Measurements from ENCODE around the gene MMAB.
"Not testable (repeated sequence)": the region's sequence is repeated elsewhere in the genome, so short reads cannot be mapped to it uniquely, and the experiment has no call there.

Gene MMAB

GRCh38 chr12:109602132-109602531, 28.8 kb upstream of the MMAB start:
- not testable (repeated sequence) for DNase-seq (ENCODE audit: low spot score)

- DNase-seq (ENCODE audit: low spot score) = no peak
Observed at GRCh38 chr12:109601557-109601956, 28.3 kb upstream of the MMAB start.

- DNase-seq (ENCODE audit: low spot score) = no peak
Observed at GRCh38 chr12:109600995-109601394, 27.7 kb upstream of the MMAB start.

- no peak for DNase-seq (ENCODE audit: low spot score)
Observed at GRCh38 chr12:109600481-109600880, 27.2 kb upstream of the MMAB start.

- DNase-seq (ENCODE audit: low spot score) = no peak
Observed at GRCh38 chr12:109599087-109599486, 25.8 kb upstream of the MMAB start.

GRCh38 chr12:109598428-109598854, 25.1 kb upstream of the MMAB start:
- no peak for DNase-seq (ENCODE audit: low spot score)

- DNase-seq (ENCODE audit: low spot score) = peak; percentile 97
Observed at GRCh38 chr12:109597795-109598427, 24.6 kb upstream of the MMAB start.

GRCh38 chr12:109597414-109597794, 24.1 kb upstream of the MMAB start:
- peak; percentile 29 for DNase-seq (ENCODE audit: low spot score)

GRCh38 chr12:109596418-109597244, 23.3 kb upstream of the MMAB start:
- no peak for DNase-seq (ENCODE audit: low spot score)

GRCh38 chr12:109595321-109595902, 22.1 kb upstream of the MMAB start:
- no peak for DNase-seq (ENCODE audit: low spot score)

GRCh38 chr12:109594556-109595317, 21.4 kb upstream of the MMAB start:
- DNase-seq (ENCODE audit: low spot score) = no peak

- no peak for DNase-seq (ENCODE audit: low spot score)
Observed at GRCh38 chr12:109592905-109593272, 19.6 kb upstream of the MMAB start.

GRCh38 chr12:109592195-109592904, 19.0 kb upstream of the MMAB start:
- DNase-seq (ENCODE audit: low spot score) = no peak

- no peak for DNase-seq (ENCODE audit: low spot score)
Observed at GRCh38 chr12:109591041-109591440, 17.7 kb upstream of the MMAB start.

- DNase-seq (ENCODE audit: low spot score) = no peak
Observed at GRCh38 chr12:109590566-109590965, 17.3 kb upstream of the MMAB start.

- DNase-seq (ENCODE audit: low spot score) = no peak
Observed at GRCh38 chr12:109589691-109590245, 16.5 kb upstream of the MMAB start.

- DNase-seq (ENCODE audit: low spot score) = no peak
Observed at GRCh38 chr12:109589240-109589590, 15.9 kb upstream of the MMAB start.

- DNase-seq (ENCODE audit: low spot score) = no peak
Observed at GRCh38 chr12:109588461-109589239, 15.3 kb upstream of the MMAB start.

GRCh38 chr12:109587921-109588320, 14.6 kb upstream of the MMAB start:
- DNase-seq (ENCODE audit: low spot score) = no peak

GRCh38 chr12:109586385-109587296, 13.3 kb upstream of the MMAB start:
- no peak for DNase-seq (ENCODE audit: low spot score)
